22Rv1 (cell line): ENCODE measurements around the gene TAS2R3.

Experiments used
- H3K27ac ChIP-seq: fragments of 450-650 bp; 2 replicates; pipeline ENCODE4 v1.5.1; 2017
- CTCF ChIP-seq: fragments of 450-650 bp; IDR thresholded peaks from 2 replicates; pipeline ENCODE4 v1.5.1; 2017; ENCODE audit warnings: mild to moderate bottlenecking
- ZFX ChIP-seq: fragments of 450-650 bp; IDR thresholded peaks from 2 replicates; pipeline ENCODE4 v1.6.1; 2017; ENCODE audit warnings: antibody characterized with exemption, borderline replicate concordance

TAS2R3 gene

GRCh38 chr7:141763797-141764196 lies at the start of gene TAS2R3:
Gene TAS2R3 (plus strand): TSS chr7:141764097. CDS start chr7:141764159, 62 bp downstream.
- no peak within 1 kb of the TSS for H3K27ac ChIP-seq
- TF ChIP-seq CTCF (no peak), ZFX (no peak)

- TF ChIP-seq ZFX (no peak), CTCF (no peak)
- no peak overlapping the region for H3K27ac ChIP-seq
Measured at GRCh38 chr7:141714571-141714970, 49.3 kb upstream of the TAS2R3 start.

DNA sequence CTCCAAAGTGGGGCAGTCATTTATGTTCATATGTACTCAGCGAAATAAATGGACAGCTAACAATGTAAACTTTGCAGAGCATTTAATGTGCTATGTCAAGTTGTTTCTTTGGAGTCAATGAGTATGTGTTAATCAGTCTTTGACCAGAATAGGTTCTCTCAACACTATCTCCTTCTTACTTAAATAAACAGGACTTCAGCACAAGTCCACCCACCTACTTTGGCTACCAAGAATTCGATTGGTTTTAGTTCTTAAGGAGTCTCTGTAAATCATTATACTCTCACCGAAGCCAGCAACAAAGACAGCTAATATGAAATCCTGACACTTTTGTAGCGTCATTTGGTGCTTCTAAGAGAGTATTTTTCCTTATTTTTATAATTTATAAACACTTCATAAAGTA lies 48.9 kb upstream of the TAS2R3 start:
- no peak for TF ChIP-seq ZFX
- no peak overlapping the region for H3K27ac ChIP-seq

DNA sequence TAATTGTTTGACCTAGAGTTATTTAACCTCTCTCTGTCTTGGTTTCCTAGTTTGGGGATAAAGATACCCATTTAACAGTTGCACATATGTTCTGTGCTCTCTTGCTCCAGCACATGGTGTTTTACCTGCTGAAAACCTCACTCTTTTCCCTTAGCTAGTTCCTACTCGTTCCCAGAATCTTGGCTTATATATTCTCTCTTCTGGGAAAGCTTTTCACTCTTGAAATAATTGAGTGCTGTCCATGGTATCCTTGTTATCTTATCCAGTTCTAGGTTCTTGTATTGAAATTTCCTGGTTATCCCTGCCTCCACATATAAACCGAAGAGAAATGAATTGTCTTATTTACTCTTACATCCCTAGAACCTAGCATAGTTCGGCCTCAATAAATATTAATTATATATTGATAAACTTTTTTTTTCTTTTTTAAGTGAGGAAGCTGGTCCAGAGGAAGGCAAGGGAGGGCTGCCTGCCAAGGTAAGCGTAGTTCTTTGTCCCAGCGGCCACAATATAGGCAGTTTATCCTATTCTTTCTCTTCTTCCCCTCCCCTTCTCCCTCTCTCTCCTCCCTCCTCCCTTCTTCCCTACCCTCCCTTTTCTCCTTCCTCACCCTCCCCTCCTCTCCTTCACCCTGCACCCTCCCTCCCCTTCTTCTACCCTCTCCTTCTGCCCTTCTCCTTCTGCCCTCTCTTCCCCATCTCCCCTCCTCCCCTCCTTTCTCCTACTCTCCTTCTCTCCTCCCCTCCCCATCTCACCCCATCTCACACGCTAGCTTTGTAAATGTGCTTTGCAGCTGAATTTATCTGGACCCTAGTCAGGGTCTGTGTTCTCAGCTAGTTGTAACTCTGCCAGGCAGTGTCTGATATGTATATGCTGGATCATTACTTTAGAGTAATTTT lies 47.9 kb upstream of the TAS2R3 start:
- H3K27ac ChIP-seq = no peak overlapping the region
- no peak for TF ChIP-seq CTCF
- no peak for TF ChIP-seq ZFX

DNA sequence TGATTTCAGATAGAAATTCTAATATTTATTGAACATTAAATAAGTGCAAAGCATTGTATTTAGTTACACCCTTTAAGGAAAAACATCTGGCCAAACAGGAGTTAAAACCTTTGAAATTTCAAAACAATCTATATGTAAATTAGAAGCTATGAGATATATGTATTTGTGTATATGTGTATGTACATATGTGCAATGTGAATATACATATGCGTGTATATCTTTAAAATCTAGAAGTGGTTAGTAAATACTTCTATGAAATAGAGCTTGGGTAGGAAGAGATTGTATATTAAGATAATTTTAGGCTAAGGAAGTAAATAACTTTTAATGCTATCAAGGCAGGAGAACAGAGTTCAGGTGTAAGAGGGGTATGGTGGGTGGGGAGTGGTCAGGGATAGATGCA lies 46.4 kb upstream of the TAS2R3 start:
- TF ChIP-seq CTCF = no peak
- TF ChIP-seq ZFX = no peak
- H3K27ac ChIP-seq = no peak overlapping the region

DNA sequence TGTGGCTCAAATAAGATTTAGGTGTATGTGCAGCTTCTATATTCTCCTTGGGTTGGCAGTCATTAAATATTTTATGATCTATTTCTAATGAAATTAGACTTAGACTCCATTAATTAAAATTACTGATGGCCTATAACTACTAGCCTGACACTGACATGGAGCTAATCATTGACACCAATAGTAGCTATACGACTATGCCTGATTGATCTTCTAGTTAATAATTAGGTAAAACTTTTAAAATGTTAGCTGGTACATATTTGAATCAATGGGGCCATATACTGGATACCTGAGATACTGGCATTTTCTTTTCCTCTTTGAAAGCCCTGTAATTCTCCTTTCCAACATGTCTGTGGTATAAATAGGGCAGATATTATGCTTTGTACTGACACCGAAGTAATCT lies 41.4 kb upstream of the TAS2R3 start:
- no peak overlapping the region for H3K27ac ChIP-seq
- TF ChIP-seq ZFX (no peak), CTCF (no peak)

DNA sequence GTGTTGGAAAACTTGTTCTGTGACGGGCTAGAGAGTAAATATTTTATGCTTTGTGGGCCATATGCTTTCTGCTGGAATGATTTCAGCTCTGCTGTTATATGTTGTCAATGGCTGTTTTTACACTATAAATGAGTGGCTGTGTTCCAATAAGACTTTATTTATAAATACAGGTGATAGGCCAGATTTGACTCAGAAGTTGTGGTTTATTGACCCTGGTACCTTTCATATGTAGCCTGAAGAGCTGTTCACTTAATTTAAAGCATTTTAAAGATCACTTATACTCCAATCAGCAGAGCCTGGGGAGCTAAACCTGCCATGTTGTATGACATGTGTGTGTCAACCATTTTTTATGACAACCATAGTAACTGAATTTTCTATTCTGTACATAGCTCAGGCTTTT lies 34.9 kb upstream of the TAS2R3 start:
- H3K27ac ChIP-seq = no peak overlapping the region
- TF ChIP-seq CTCF = no peak
- no peak for TF ChIP-seq ZFX
